Measurements from ENCODE around the gene CLCA2. TPM values are rescaled to one million over a fixed set of nuclear protein-coding genes. Genes with fewer than 3 reads are reported as not detected.
A peak's percentile ranks its signal among the peaks of the same experiment; 100 is the strongest.

Gene CLCA2
- total RNA-seq, result not detected in 2 replicates

DNA sequence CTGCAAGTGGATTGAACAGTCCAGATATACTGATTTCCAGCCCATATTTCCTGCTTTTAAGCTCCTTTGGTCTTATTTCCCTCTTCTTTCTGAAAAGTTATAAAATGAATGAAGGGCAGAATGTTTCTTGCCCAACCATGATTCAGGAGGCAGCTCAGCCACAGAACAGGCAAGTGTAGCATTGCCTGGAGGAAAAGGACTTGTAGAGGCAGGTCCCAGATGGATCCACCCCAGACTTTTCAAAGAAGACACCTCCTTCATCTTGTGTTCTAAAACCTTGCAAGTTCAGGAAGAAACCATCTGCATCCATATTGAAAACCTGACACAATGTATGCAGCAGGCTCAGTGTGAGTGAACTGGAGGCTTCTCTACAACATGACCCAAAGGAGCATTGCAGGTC lies at the start of gene CLCA2:
CLCA2 (plus strand) TSS at position 299 of the 400 bp plus-strand sequence; CDS start at position 376, 77 bp downstream.
- Mint-ChIP-seq H3K4me3 (ENCODE audit: low read depth) (no peak within 1 kb of the TSS), H3K4me1 (ENCODE audit: low read depth) (peaks cover 4% of the 10 kb centered on the region), H3K9me3 (no peaks in the 10 kb centered on the region), H3K27me3 (ENCODE audit: low read depth) (peaks cover 25% of the 10 kb centered on the region), H3K27ac (no peak within 1 kb of the TSS), H3K36me3 (ENCODE audit: low read depth) (no peaks in the 10 kb centered on the region)
- DNase-seq (ENCODE audit: low spot score), result no peak
- intact Hi-C loops (cut with micrococcal nuclease), result no loop called here

GRCh38 chr1:86375688-86376087 lies 48.3 kb upstream of the CLCA2 start:
- peaks cover 41% of the 10 kb centered on the region for H3K36me3 Mint-ChIP-seq (ENCODE audit: low read depth)

DNA sequence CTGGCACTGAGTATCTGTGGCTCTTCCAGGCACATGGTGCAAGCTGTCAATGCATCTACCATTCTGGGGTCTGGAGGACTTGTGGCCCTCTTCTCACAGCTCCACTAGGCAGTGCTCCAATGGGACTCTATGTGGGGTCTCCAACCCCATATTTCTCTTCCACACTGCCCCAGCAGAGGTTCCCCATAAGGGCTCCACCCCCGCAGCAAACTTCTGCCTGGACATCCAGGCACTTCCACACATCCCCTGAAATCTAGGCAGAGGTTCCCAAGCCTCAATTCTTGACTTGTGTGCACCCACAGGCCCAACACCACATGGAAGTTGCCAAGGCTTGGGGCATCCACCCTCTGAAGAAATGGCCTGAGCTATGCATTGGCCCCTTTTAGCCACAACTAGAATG lies 46.6 kb upstream of the CLCA2 start:
- H3K36me3 Mint-ChIP-seq (ENCODE audit: low read depth), result peaks cover 36% of the 10 kb centered on the region
- no peak overlapping the region for H3K27ac Mint-ChIP-seq
- H3K27me3 Mint-ChIP-seq (ENCODE audit: low read depth), result no peaks in the 10 kb centered on the region
- peaks cover 5% of the 10 kb centered on the region for H3K4me1 Mint-ChIP-seq (ENCODE audit: low read depth)
- H3K4me3 Mint-ChIP-seq (ENCODE audit: low read depth), result no peak overlapping the region
- no peak for DNase-seq (ENCODE audit: low spot score)
- peaks cover 20% of the 10 kb centered on the region for H3K9me3 Mint-ChIP-seq
- intact Hi-C loops (cut with micrococcal nuclease), result no loop called here

More at GRCh38 chr1:86375688-86376087, 48.3 kb upstream of the CLCA2 start:
- peaks cover 20% of the 10 kb centered on the region for H3K9me3 Mint-ChIP-seq
- H3K4me3 Mint-ChIP-seq (ENCODE audit: low read depth), result no peak overlapping the region
- no peaks in the 10 kb centered on the region for H3K27me3 Mint-ChIP-seq (ENCODE audit: low read depth)
- H3K27ac Mint-ChIP-seq, result no peak overlapping the region
- peaks cover 7% of the 10 kb centered on the region for H3K4me1 Mint-ChIP-seq (ENCODE audit: low read depth)
- intact Hi-C loops (cut with micrococcal nuclease), result no loop called here
- no peak for DNase-seq (ENCODE audit: low spot score)

GRCh38 chr1:86378813-86379212 lies 45.2 kb upstream of the CLCA2 start:
- Mint-ChIP-seq H3K4me3 (ENCODE audit: low read depth) (no peak overlapping the region), H3K4me1 (ENCODE audit: low read depth) (peaks cover 11% of the 10 kb centered on the region), H3K27ac (no peak overlapping the region), H3K27me3 (ENCODE audit: low read depth) (no peaks in the 10 kb centered on the region), H3K36me3 (ENCODE audit: low read depth) (peaks cover 33% of the 10 kb centered on the region), H3K9me3 (peaks cover 20% of the 10 kb centered on the region)
- no peak for DNase-seq (ENCODE audit: low spot score)
- intact Hi-C loops (cut with micrococcal nuclease), result no loop called here

- Mint-ChIP-seq H3K27ac (no peak overlapping the region), H3K9me3 (peaks cover 20% of the 10 kb centered on the region), H3K36me3 (ENCODE audit: low read depth) (peaks cover 30% of the 10 kb centered on the region), H3K4me3 (ENCODE audit: low read depth) (no peak overlapping the region), H3K27me3 (ENCODE audit: low read depth) (no peaks in the 10 kb centered on the region), H3K4me1 (ENCODE audit: low read depth) (peaks cover 11% of the 10 kb centered on the region)
- intact Hi-C loops (cut with micrococcal nuclease), result loop anchor here (1.0 to 10.0 kb wide), 4 partner anchors 16 to 324 kb away; partner anchors contain the start of genes ODF2L and SH3GLB1
- DNase-seq (ENCODE audit: low spot score), result no peak
These were observed 43.6 kb upstream of the CLCA2 start for GRCh38 chr1:86380257-86380861.

GRCh38 chr1:86381223-86381622 lies 42.7 kb upstream of the CLCA2 start:
- intact Hi-C loops (cut with micrococcal nuclease), result loop anchor here (10.0 kb wide), 1 partner anchor 324 kb away; the partner anchor contains the start of gene SH3GLB1
- H3K36me3 Mint-ChIP-seq (ENCODE audit: low read depth), result peaks cover 28% of the 10 kb centered on the region
- H3K9me3 Mint-ChIP-seq, result peaks cover 20% of the 10 kb centered on the region
- no peak for DNase-seq (ENCODE audit: low spot score)
- H3K4me1 Mint-ChIP-seq (ENCODE audit: low read depth), result peaks cover 11% of the 10 kb centered on the region
- H3K4me3 Mint-ChIP-seq (ENCODE audit: low read depth), result no peak overlapping the region
- no peak overlapping the region for H3K27ac Mint-ChIP-seq
- no peaks in the 10 kb centered on the region for H3K27me3 Mint-ChIP-seq (ENCODE audit: low read depth)

GRCh38 chr1:86382878-86383277 lies 41.1 kb upstream of the CLCA2 start:
- no peaks in the 10 kb centered on the region for H3K27me3 Mint-ChIP-seq (ENCODE audit: low read depth)

GRCh38 chr1:86387916-86388627 lies 35.9 kb upstream of the CLCA2 start:
- peaks cover 29% of the 10 kb centered on the region for H3K4me1 Mint-ChIP-seq (ENCODE audit: low read depth)

More at GRCh38 chr1:86382878-86383277, 41.1 kb upstream of the CLCA2 start:
- peaks cover 12% of the 10 kb centered on the region for H3K36me3 Mint-ChIP-seq (ENCODE audit: low read depth)
- DNase-seq (ENCODE audit: low spot score), result no peak
- H3K27ac Mint-ChIP-seq, result peak overlapping the region; percentile 49
- peaks cover 6% of the 10 kb centered on the region for H3K9me3 Mint-ChIP-seq
- intact Hi-C loops (cut with micrococcal nuclease), result loop anchor here (10.0 kb wide), 1 partner anchor 322 kb away; the partner anchor contains the start of gene SH3GLB1
- H3K4me1 Mint-ChIP-seq (ENCODE audit: low read depth), result peaks cover 11% of the 10 kb centered on the region
- H3K4me3 Mint-ChIP-seq (ENCODE audit: low read depth), result peak overlapping the region; percentile 17

DNA sequence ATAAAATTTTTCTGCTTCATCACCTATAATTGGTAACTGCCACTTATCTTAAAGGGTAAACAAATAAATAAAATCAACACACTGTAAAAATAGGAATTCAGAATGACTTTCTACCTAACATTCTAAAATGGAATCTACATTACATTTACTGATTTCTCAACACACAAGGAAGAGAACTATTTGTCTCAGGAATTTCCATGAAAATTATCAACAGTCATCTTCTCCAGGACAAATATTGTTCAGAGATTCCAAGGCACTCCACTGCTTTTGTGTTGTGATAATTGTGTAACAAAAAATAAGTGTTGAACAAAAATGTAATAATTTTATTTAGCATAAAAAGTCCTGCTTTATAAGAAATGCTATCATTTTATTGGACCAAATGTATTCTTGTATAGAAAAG lies 35.2 kb upstream of the CLCA2 start:
- DNase-seq (ENCODE audit: low spot score), result no peak
- Mint-ChIP-seq H3K27ac (peak overlapping the region; percentile 79), H3K4me1 (ENCODE audit: low read depth) (peaks cover 36% of the 10 kb centered on the region), H3K4me3 (ENCODE audit: low read depth) (no peak overlapping the region), H3K27me3 (ENCODE audit: low read depth) (no peaks in the 10 kb centered on the region), H3K36me3 (ENCODE audit: low read depth) (peaks cover 31% of the 10 kb centered on the region), H3K9me3 (peaks cover 5% of the 10 kb centered on the region)
- intact Hi-C loops (cut with micrococcal nuclease), result loop anchor here (10.0 kb wide), 1 partner anchor 316 kb away; the partner anchor contains the start of gene SH3GLB1

More at GRCh38 chr1:86387916-86388627, 35.9 kb upstream of the CLCA2 start:
- H3K9me3 Mint-ChIP-seq, result peaks cover 5% of the 10 kb centered on the region
- no peaks in the 10 kb centered on the region for H3K27me3 Mint-ChIP-seq (ENCODE audit: low read depth)
- intact Hi-C loops (cut with micrococcal nuclease), result loop anchor here (10.0 kb wide), 1 partner anchor 317 kb away; the partner anchor contains the start of gene SH3GLB1
- H3K27ac Mint-ChIP-seq, result no peak overlapping the region
- no peak for DNase-seq (ENCODE audit: low spot score)
- peaks cover 25% of the 10 kb centered on the region for H3K36me3 Mint-ChIP-seq (ENCODE audit: low read depth)
- no peak overlapping the region for H3K4me3 Mint-ChIP-seq (ENCODE audit: low read depth)

DNA sequence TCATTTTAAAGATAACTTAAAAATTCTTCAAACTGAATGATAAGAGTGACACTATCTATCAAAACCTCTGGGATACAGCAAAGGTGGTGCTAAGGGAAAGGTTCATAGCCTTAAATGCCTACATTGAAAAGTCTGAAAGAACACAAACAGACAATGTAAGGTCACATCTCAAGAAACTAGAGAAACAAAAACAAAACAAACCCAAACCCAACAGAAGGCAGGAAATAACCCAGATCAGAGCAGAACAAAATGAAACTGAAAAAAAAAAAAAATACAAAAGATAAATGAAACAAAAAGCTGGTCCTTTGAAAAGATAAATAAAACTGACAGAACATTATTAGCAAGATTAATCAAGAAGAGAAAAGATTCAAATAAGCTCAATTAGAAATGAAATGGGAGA lies 34.7 kb upstream of the CLCA2 start:
- no peaks in the 10 kb centered on the region for H3K27me3 Mint-ChIP-seq (ENCODE audit: low read depth)
- H3K36me3 Mint-ChIP-seq (ENCODE audit: low read depth), result peaks cover 31% of the 10 kb centered on the region
- H3K9me3 Mint-ChIP-seq, result peaks cover 5% of the 10 kb centered on the region
- intact Hi-C loops (cut with micrococcal nuclease), result loop anchor here (10.0 kb wide), 1 partner anchor 315 kb away; the partner anchor contains the start of gene SH3GLB1
- H3K4me1 Mint-ChIP-seq (ENCODE audit: low read depth), result peaks cover 38% of the 10 kb centered on the region
- H3K27ac Mint-ChIP-seq, result peak overlapping the region; percentile 79
- H3K4me3 Mint-ChIP-seq (ENCODE audit: low read depth), result peak overlapping the region; percentile 65
- DNase-seq (ENCODE audit: low spot score), result no peak

DNA sequence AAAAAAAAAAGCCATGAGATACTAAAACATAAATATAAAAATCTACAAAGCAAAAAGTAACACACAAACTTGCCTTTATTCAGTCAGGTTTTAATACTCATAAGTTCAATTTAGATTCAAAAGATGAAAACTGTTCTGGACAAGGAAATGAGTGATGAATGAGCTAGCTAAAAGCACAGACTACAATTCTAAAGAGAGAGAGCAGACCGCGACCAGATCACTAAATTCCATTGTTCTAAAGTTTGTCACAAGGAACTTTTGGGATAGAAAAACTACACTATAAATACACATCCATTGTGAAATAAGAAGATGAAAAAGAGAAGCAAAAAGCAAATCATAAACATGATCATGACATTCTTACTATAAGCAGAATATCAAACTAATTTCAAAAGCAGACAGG lies 29.6 kb upstream of the CLCA2 start:
- Mint-ChIP-seq H3K27me3 (ENCODE audit: low read depth) (peaks cover 1% of the 10 kb centered on the region), H3K36me3 (ENCODE audit: low read depth) (peaks cover 28% of the 10 kb centered on the region), H3K27ac (no peak overlapping the region), H3K9me3 (peaks cover 5% of the 10 kb centered on the region), H3K4me3 (ENCODE audit: low read depth) (peak overlapping the region; percentile 15), H3K4me1 (ENCODE audit: low read depth) (peaks cover 47% of the 10 kb centered on the region)
- intact Hi-C loops (cut with micrococcal nuclease), result loop anchor here (10.0 kb wide), 2 partner anchors 520 to 650 kb away; partner anchors contain the start of genes HS2ST1 and SELENOF
- no peak for DNase-seq (ENCODE audit: low spot score)

DNA sequence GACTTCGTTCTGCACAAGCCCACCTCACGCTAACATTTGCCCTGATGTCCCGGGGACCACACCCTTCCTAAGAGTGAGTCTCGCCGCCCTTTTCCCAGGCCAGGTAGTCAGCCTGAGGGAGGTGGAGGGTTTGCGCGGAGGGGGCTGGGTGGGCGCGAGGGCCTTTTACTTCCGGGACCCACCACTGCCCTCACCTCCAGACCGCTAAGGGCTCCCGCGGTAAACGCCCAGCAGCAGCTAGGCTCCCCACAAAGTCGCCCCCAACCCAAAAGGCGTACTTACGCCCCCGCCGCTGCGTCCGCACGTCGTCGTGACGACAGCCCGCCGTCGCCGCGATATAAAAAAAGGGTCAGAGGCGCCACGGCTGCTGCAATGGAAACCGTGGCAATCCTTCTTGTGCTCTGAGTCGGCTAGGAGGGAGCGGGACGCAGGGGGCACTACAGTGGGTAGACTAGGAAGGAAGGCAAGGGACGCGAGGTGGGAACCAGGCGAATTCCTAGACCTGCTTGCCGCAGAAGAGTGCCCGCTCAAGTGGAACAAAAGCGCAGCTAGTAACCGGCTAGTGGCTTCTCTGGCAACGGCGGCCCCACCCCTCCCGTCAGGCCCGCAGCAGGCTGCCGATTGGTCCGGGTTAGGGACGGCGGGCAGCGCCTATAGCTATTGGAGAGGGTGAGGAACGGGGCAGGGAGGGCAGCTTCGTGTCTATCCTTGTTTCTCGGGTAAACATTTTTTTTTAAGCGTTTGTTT lies 28.0 kb upstream of the CLCA2 start, which contains the start of gene ODF2L:
ODF2L (minus strand) TSS at position 573 of the 747 bp plus-strand sequence. CDS start 9,296 bp downstream, outside the sequence.
- Mint-ChIP-seq H3K36me3 (ENCODE audit: low read depth) (peaks cover 16% of the 10 kb centered on the region), H3K4me1 (ENCODE audit: low read depth) (peaks cover 33% of the 10 kb centered on the region), H3K4me3 (ENCODE audit: low read depth) (peak within 1 kb of the TSS; percentile 89), H3K9me3 (peaks cover 5% of the 10 kb centered on the region), H3K27ac (peak within 1 kb of the TSS; percentile 85), H3K27me3 (ENCODE audit: low read depth) (peaks cover 10% of the 10 kb centered on the region)
- intact Hi-C loops (cut with micrococcal nuclease), result loop anchor here (1.0 to 10.0 kb wide), 4 partner anchors 16 to 1119 kb away; partner anchors contain the start of genes BCL10, HS2ST1 and SELENOF
- peak; percentile 88 for DNase-seq (ENCODE audit: low spot score)

Measured in activated T-helper 2 cell treated with anti-CD3 and anti-CD28 coated beads, Interferon-gamma antibody, Interleukin-2, Interleukin-4, amounts not matched to agents 10 μg/mL and 5 μg/mL and 100 μg/mL, durations not matched to agents 14 hours and 24 hours and 36 hours (primary cell).